ENCODE results near the gene CENPF.
"Not testable (repeated sequence)": the region's sequence is repeated elsewhere in the genome, so short reads cannot be mapped to it uniquely, and the experiment has no call there.

The CENPF gene

DNA sequence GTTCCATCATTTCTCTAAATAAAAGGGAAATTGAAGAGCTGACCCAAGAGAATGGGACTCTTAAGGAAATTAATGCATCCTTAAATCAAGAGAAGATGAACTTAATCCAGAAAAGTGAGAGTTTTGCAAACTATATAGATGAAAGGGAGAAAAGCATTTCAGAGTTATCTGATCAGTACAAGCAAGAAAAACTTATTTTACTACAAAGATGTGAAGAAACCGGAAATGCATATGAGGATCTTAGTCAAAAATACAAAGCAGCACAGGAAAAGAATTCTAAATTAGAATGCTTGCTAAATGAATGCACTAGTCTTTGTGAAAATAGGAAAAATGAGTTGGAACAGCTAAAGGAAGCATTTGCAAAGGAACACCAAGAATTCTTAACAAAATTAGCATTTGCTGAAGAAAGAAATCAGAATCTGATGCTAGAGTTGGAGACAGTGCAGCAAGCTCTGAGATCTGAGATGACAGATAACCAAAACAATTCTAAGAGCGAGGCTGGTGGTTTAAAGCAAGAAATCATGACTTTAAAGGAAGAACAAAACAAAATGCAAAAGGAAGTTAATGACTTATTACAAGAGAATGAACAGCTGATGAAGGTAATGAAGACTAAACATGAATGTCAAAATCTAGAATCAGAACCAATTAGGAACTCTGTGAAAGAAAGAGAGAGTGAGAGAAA lies 38.4 kb downstream of the CENPF start:
- DNase-seq: no peak
- intact Hi-C loops (cut with DNase I): no loop called here

DNA sequence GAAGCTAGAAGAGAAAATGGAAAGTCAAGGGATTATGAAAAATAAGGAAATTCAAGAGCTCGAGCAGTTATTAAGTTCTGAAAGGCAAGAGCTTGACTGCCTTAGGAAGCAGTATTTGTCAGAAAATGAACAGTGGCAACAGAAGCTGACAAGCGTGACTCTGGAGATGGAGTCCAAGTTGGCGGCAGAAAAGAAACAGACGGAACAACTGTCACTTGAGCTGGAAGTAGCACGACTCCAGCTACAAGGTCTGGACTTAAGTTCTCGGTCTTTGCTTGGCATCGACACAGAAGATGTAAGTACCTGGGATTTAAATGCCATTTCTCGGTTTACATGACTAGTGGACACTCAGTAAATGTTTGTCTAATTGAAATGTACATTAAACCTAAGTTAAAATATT lies 40.0 kb downstream of the CENPF start:
- intact Hi-C loops (cut with DNase I): no loop called here
- no peak for DNase-seq

DNA sequence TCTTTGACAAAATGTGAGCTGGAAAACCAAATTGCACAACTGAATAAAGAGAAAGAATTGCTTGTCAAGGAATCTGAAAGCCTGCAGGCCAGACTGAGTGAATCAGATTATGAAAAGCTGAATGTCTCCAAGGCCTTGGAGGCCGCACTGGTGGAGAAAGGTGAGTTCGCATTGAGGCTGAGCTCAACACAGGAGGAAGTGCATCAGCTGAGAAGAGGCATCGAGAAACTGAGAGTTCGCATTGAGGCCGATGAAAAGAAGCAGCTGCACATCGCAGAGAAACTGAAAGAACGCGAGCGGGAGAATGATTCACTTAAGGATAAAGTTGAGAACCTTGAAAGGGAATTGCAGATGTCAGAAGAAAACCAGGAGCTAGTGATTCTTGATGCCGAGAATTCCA lies 42.7 kb downstream of the CENPF start:
- DNase-seq: no peak
- intact Hi-C loops (cut with DNase I): no loop called here

DNA sequence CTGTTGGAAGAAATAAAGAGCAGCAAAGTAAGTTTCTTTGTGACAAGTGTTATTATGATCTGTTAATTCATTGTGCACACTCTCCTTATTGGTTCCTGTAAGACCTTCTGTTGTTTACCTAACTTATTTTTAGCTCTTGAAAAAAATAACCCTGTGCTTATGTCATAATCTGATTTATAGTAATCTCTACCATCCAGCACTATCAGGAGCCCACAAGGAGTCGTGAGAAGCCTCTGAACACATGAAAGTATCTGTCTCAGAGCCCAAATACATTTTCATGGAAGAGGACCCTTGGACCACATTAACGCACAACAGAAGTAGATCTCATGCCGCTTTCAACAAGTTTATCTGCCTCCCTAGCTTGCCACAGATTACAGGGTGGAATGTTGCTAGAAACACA lies 45.8 kb downstream of the CENPF start:
- intact Hi-C loops (cut with DNase I): no loop called here
- no peak for DNase-seq

DNA sequence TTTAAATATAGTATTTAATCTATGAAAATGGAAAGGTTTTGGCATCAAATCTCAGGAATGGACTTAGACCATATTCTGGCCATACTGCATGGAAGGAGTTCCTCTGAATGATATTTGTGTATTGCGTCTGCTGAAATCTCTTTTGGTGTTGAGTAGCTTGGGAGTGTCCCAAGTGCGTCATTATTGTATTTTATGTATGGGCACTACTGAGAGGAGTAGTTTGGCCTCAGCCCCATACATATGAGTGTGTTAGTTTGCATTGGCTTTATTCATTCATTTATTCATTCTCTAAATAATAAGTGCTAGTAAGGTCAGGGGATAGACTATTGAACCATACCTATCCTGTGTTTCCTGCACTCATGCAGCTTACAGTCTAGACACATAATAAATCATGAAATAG lies 46.6 kb downstream of the CENPF start:
- intact Hi-C loops (cut with DNase I): loop anchor here (5.0 kb wide), 1 partner anchor 878 kb away; no protein-coding TSS in a partner anchor
- no peak for DNase-seq

DNA sequence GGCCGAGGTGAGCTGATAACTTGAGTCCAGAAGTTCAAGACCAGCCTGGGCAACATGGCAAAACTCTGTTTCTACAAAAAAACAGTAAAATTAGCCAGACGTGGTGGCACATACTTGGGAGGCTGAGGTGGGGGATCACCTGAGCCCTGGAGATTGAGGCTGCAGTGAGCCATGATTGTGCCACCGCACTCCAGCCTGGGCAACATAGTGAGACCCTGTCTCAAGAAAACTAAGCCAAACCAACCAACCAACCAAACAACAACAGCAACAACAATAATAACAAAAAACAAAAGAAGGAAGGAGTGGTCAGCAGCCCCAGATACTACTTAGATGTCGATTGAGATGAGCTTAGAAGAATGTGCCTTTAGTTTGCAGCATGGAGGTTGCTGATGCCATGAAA lies 47.7 kb downstream of the CENPF start:
- no peak for DNase-seq
- intact Hi-C loops (cut with DNase I): loop anchor here (5.0 kb wide), 1 partner anchor 877 kb away; no protein-coding TSS in a partner anchor

DNA sequence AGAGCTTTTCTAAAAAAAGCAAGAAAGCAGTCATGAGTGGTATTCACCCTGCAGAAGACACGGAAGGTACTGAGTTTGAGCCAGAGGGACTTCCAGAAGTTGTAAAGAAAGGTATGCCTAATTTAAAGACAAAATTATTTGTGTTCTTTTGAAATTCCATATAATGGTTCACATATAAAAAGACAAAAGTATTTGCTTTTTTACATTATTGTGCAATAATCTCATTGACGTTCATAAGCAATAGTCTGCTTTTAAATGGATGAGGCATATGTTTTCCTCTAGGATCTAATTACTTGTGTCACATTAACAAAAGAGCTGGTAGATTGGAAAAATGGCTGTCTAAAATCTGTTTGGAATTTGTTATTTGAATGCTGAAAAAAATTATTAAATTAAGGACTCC lies 54.3 kb downstream of the CENPF start:
- DNase-seq: no peak
- intact Hi-C loops (cut with DNase I): no loop called here

DNA sequence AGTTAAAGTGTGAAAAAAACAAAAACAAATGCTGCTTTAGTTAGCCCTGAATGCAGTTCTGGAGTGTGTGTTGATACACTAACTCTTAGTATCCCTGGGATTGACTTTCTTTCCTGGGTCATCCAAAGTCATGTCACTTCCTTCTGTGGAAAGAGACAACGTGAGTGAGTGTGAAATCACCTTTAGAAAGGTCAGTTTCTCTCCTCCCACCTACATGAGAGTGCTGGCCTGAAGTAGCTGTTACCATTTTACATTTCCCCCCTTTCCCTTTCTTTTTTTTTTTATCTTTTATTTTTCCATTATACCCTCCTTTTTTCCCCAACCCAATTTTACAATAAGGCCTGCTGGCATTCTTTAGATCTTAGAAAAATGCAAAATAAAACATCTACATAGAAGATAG lies 55.2 kb downstream of the CENPF start:
- intact Hi-C loops (cut with DNase I): no loop called here
- no peak for DNase-seq

DNA sequence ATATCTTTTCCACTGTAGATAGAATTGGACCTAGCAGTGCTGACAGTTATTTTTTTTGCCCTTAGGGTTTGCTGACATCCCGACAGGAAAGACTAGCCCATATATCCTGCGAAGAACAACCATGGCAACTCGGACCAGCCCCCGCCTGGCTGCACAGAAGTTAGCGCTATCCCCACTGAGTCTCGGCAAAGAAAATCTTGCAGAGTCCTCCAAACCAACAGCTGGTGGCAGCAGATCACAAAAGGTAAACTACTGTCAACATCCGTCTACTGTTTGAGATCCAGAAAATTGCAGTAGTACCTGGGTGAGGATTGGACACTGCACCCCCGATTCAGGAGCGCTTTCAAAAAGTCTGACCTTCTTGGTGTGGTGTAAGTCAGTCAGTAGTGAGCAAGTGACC lies 55.8 kb downstream of the CENPF start:
- DNase-seq: peak in 31 of 42 donors; percentile 9 to 66 (median 32)
- intact Hi-C loops (cut with DNase I): no loop called here

DNA sequence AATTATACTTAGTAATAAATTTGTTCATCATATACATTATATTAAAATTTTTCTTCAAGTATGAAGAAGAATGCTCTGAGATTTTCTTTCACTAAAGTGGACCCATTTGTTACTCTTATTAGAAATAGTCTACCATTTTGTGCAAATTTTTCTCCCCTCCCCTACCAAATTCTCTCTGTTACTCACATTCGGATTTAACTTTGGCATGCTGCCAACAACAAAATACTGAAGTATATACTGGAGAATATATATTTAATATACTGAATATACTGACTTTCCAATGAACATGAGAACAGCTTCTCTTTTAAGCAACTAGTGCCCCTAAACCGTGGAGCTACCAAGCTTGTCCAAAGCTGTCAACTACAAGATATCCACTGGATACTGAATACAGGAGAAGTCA lies 57.2 kb downstream of the CENPF start:
- no peak for DNase-seq
- intact Hi-C loops (cut with DNase I): no loop called here

DNA sequence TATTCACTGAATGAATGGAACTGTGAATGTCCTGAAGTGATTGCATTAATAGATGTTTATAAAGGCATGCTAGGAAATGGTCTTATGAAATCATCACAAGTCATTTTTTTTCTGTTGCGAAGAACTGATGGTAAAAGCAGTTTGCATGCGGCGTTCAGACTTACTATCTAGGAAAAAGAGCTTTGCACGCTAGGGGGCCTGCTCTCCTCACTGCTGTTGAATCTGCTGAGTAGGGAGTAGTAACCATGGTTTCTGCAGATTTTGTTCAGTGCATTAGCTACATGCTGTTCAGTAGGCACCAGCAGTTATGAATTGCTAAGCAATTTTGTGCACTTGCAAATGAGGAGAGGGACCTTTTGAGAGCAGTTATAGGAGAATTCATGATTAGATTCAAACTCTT lies 57.9 kb downstream of the CENPF start:
- DNase-seq: peak; percentile 58 to 90 (median 78)
- intact Hi-C loops (cut with DNase I): no loop called here

DNA sequence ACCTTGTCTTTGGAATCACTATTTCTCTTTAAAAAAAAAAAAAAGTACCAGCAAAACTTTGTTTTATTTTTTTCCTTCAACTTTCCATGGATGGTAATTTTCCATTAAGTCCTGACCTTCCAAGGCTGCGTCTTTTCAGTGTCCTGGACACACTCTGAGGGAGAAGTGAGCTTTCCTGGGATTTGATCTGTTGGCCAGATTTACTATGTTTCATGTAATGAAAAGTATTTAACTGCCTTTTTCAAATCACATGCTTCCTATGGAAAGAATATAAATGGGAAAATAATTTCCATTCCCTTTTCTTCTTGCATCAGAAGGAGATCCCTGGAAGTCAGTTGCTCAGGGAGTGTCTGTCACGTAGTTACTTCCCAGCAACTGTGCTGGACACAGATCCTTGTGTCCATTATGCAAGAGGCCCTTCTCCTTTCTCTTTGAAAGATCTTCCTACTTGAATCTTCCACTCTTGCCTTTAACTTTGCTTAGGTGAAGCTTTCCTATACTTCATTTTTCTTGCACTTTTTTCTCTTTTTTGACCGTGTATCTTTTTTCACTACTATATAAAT lies 59.3 kb downstream of the CENPF start:
- DNase-seq: no peak
- intact Hi-C loops (cut with DNase I): no loop called here

DNA sequence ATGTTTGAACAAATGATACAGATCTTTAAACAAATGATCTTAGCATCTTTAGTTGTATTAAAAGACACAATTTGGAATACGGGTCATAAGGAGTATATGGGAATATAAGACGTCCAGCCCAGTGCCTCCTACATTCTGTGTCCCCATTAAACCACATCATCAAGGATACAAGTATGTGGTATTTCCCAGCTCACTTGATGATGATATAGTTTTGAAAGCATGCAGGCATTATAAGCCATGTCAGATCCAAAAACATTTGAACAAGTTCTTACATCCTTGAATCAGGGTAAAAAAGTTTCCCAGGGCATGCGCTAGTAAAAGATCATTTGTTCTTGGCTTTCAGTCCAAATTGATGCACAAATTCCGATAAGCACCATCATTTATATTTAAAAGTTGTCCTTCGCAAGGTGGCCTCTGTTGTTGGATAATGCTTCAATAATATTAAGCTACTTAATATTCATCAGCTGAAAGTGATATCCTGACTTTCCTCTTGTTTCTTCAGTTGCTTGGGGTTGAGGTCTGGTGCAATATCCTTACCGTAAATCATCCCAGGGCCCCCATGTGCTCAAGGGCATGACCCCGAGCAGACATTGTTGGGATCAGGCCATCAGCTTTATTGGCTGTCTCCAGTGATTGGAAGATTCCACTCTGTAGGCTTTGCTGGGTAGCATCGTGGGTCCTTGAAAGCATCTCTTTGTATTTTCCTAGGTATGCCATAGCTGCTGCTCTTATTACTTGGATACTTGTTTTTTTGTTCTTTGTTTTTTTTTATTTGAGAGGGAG lies 61.8 kb downstream of the CENPF start:
- no peak for DNase-seq
- intact Hi-C loops (cut with DNase I): no loop called here

DNA sequence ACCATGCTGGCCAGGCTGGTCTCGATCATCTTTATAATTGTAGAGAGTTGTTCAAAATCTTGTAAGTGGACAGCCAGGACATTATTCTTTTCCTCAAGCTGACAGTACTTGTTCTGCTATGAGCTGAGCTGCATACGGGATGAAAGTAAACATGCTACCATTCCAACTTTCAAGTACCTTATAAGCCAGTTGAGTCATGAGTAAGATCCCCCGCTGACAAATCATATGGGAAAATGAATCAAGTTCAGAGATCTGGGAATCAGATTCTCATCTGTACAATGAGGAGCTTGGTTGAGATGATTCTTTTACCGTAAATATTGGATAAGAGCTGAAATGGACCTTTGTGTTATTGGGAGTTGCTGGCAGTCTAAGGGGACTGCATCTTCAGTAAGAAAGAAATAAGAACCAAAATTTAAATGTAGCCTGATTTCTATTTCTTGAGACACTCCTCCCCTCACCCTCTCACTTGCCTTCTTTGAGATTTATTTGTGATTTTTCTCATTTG lies 62.7 kb downstream of the CENPF start:
- intact Hi-C loops (cut with DNase I): no loop called here
- DNase-seq: no peak

DNA sequence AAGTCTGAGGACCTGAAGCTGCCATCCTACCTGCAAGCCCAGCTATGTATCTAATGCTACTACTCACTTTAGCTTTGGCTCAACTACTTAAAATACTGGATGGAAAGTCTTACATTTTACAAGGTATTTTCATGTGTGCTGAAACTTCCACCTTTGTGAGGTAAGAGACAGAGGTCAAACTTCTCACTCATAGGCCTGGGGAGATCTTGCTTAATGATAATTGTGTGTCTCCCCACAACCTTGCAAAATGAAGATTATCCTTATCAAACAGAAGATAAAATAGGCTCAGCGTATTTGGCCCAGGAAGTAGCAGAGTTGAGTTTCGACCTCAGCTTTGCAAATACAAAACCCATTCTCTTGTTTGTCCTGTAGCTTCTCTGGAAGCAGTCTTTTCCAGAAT lies 63.7 kb downstream of the CENPF start:
- no peak for DNase-seq
- intact Hi-C loops (cut with DNase I): no loop called here

DNA sequence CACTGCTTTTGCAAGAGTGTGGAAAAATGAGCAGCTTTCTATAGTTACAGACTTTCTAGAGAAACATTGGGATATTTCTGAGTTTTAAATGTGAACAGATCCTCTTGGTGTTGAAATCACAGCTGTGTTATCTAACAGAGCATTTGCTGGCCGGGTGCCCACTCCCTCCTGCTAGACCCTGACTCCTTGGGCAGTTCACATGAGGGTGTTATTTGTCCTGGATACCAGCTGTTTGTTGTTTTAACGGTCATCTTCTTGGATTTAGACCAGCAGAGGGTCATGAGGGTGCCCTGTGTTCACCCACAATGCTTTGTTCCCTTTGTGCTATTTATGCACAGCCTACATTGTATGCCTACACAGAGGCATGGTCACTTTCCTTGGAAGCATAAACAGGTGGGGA lies 67.1 kb downstream of the CENPF start:
- intact Hi-C loops (cut with DNase I): no loop called here
- peak in 6 of 42 donors; percentile 9 to 50 (median 22) for DNase-seq

DNA sequence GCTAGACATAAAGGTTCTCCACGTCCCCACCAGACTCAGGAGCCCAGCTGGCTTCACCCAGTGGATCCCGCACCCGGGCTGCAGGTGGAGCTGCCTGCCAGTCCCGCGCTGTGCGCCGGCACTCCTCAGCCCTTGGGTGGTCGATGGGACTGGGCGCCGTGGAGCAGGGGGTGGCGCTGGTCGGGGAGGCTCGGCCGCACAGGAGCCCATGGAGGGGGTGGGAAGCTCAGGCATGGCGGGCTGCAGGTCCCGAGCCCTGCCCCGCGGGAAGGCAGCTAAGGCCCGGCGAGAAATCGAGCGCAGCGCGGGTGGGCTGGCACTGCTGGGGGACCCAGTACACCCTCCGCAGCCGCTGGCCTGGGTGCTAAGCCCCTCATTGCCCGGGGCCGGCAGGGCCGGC lies 70.0 kb downstream of the CENPF start:
- intact Hi-C loops (cut with DNase I); DNase-seq: not testable (repeated sequence)

DNA sequence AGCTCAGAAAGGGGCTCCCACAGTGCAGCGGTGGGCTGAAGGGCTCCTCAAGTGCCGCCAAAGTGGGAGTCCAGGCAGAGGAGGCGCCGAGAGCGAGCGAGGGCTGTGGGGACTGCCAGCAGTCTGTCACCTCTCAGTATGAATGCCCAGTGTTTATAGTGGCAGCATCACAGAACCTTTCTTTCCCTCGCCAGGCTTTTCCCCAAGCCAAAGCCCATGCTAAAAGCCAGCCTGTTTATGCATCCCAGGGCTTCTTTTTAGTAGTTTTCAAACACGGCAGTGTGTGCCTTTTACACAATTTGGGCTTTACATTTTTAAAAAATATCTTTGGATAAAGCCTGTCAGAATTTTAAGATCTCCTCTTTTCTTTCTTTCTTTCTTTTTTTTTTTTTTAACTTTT lies 70.6 kb downstream of the CENPF start:
- intact Hi-C loops (cut with DNase I): no loop called here
- no peak for DNase-seq

DNA sequence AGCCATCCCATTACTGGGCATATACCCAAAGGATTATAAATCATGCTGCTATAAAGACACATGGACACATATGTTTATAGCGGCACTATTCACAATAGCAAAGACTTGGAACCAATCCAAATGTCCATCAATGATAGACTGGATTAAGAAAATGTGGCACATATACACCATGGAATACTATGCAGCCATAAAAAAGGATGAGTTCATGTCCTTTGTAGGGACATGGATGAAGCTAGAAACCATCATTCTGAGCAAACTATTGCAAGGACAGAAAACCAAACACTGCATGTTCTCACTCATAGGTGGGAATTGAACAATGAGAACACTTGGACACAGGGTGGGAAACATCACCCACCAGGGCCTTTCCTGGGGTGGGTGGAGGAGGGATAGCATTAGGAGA lies 72.5 kb downstream of the CENPF start:
- DNase-seq; intact Hi-C loops (cut with DNase I): not testable (repeated sequence)

DNA sequence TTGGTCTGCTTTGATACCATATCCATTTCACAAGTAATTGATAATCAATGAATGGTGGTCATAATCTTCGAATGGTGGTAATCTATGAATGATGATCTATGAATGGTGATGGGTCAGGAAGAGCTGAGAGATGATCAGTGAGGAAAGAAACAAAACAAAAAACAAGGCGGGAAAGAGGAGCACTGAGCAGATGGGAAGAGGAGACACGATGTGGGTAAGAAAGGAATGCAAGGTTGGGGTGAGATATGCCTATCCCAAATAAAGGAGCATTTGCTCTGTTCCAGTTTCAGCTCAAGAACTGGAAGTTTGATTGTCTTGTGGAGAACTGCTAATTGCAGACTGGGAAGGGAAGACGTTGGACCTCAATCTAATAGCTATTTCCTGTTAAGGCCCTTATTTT lies 73.8 kb downstream of the CENPF start:
- intact Hi-C loops (cut with DNase I): no loop called here
- no peak for DNase-seq
